ENCODE results near the gene SNAPC4. TPM values are rescaled to one million over a fixed set of nuclear protein-coding genes. Genes with fewer than 3 reads are reported as not detected.
A peak's percentile ranks its signal among the peaks of the same experiment; 100 is the strongest.

Gene SNAPC4
- total and polyA plus RNA-seq, 7 donors, result 1.4 to 10.8 (median 5.0) TPM

DNA sequence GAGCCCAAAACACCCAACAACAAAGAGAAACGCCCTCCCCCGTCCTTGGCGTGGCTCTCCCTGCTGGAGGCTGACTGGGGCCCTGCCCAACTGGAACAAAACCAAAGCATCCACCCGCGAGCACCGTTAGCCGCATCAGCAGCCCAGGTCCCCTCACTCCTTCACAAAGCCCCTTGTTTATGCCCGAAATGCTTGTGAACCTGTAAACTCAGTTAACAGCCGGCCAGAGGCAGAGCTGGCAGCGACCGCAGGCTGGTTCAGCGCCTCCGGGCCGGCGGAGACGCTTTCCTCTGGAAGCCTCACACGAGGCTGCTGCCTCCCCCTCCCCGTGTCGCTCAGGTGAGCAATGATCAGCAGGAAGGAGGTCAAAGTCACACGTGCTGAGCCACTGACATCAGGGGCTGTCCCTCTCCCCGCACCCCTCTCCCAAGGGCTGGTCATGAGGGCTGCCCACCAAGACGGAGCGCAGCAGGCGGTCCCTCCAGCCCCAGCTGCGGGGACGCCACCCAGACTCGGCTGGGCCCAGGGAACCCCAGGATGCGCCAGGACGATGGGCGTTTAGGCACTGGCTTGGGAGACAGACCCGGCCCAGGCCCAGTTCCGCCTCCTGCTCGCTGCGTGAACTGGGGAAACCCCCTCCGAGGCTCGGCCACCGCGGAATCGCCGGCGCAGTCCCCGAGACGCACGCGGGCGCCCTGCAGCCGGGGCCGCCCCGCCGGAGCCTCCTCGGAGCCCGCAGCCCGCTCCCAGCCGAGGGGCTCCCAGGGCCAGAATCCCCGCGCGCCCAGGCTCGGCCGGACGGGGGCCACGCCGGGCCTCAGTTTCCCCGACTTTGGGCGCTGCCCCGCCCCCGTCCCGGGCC is 563 bp downstream of the SNAPC4 start:
- no peaks in the 10 kb centered on the region for H3K27me3 ChIP-seq
- DNase-seq, result no peak
- TF ChIP-seq, protein P1, sequence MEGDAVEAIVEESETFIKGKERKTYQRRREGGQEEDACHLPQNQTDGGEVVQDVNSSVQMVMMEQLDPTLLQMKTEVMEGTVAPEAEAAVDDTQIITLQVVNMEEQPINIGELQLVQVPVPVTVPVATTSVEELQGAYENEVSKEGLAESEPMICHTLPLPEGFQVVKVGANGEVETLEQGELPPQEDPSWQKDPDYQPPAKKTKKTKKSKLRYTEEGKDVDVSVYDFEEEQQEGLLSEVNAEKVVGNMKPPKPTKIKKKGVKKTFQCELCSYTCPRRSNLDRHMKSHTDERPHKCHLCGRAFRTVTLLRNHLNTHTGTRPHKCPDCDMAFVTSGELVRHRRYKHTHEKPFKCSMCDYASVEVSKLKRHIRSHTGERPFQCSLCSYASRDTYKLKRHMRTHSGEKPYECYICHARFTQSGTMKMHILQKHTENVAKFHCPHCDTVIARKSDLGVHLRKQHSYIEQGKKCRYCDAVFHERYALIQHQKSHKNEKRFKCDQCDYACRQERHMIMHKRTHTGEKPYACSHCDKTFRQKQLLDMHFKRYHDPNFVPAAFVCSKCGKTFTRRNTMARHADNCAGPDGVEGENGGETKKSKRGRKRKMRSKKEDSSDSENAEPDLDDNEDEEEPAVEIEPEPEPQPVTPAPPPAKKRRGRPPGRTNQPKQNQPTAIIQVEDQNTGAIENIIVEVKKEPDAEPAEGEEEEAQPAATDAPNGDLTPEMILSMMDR (IDR thresholded peaks at IDR 0.05), result no peak
- TF ChIP-seq POLR2AphosphoS5 (IDR thresholded peaks at IDR 0.05), result no peak
- no peak for TF ChIP-seq EP300 (IDR thresholded peaks at IDR 0.05)
- TF ChIP-seq POLR2A (IDR thresholded peaks at IDR 0.05), result no peak
- peak overlapping the region; percentile 44 to 76 (median 65) for H3K27ac ChIP-seq
- WGBS, 2 donors, result 1% methylated on average over 67 of the region's 67 CpGs
- no peaks in the 10 kb centered on the region for H3K9me3 ChIP-seq
- intact Hi-C loops (cut with DNase I), result loop anchor here (1.0 kb wide), 2 partner anchors 36 to 60 kb away; partner anchors contain the start of gene DNLZ
- H3K4me3 ChIP-seq, result peak overlapping the region; percentile 70 to 99 (median 94)
- peaks cover 8 to 56% (median 18%) of the 10 kb centered on the region in 4 donors for H3K36me3 ChIP-seq
- peaks cover 0 to 29% (median 21%) of the 10 kb centered on the region in 4 donors for H3K4me1 ChIP-seq

DNA sequence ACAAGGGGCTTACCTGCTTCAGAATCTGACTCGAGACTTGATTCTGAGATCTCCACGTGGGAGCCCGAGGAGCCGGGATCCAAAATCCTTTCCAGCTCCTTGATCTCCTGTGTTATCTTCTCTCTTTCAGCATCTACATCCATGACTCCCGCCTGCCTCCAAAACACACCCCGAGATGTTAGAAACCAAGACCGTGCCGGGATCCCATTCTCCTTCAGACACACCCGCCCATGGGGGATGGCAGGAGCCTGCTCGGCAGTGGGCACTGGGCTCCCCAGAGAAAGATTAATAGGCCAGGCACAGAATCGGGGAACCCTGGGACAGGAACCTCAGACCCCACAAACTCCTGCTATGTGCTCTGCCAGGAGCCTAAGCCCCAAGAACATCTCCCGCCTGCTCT is 1.7 kb downstream of the SNAPC4 start:
- Histone ChIP-seq H3K27me3 (no peaks in the 10 kb centered on the region), H3K4me3 (no peak overlapping the region), H3K27ac (no peak overlapping the region), H3K4me1 (peaks cover 0 to 29% (median 21%) of the 10 kb centered on the region in 4 donors), H3K9me3 (no peaks in the 10 kb centered on the region), H3K36me3 (peaks cover 19 to 58% (median 27%) of the 10 kb centered on the region in 4 donors)
- intact Hi-C loops (cut with DNase I), result no loop called here
- no peak for TF ChIP-seq POLR2AphosphoS5 (IDR thresholded peaks at IDR 0.05)
- no peak for TF ChIP-seq POLR2A (IDR thresholded peaks at IDR 0.05)
- TF ChIP-seq EP300 (IDR thresholded peaks at IDR 0.05), result no peak
- WGBS, 2 donors, result 95 to 97% methylated on average over 12 of the region's 12 CpGs
- DNase-seq, result no peak

DNA sequence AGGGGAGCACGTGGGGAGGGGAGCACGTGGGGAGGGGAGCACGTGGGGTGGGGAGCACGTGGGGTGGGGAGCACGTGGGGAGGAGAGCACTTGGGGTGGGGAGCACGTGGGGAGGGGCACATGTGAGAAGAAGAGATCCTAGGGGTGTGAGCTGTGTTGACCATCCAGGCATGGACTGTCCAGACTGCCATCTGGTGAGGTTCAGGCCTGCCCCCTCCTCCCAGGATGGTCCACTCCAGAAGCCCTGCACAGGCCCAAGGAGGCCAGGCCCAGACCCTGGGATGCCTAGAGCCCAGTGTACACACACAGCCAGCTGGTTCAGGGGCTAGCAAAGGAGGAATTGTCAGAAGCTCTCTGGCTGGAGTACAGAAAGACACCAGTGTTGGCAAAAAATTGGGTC is 2.3 kb downstream of the SNAPC4 start:
- H3K27ac ChIP-seq, result no peak overlapping the region
- no peaks in the 10 kb centered on the region for H3K27me3 ChIP-seq
- peaks cover 0 to 29% (median 21%) of the 10 kb centered on the region in 4 donors for H3K4me1 ChIP-seq
- no peak overlapping the region for H3K4me3 ChIP-seq
- intact Hi-C loops (cut with DNase I), result no loop called here
- TF ChIP-seq EP300 (IDR thresholded peaks at IDR 0.05) (no peak), POLR2AphosphoS5 (IDR thresholded peaks at IDR 0.05) (no peak), POLR2A (IDR thresholded peaks at IDR 0.05) (no peak)
- TF ChIP-seq, protein P1 (IDR thresholded peaks at IDR 0.05), result no peak
- H3K9me3 ChIP-seq, result no peaks in the 10 kb centered on the region
- 73 to 87% methylated on average over 6 of the region's 6 CpGs for WGBS, 2 donors
- DNase-seq, result no peak
- peaks cover 19 to 63% (median 33%) of the 10 kb centered on the region in 4 donors for H3K36me3 ChIP-seq

DNA sequence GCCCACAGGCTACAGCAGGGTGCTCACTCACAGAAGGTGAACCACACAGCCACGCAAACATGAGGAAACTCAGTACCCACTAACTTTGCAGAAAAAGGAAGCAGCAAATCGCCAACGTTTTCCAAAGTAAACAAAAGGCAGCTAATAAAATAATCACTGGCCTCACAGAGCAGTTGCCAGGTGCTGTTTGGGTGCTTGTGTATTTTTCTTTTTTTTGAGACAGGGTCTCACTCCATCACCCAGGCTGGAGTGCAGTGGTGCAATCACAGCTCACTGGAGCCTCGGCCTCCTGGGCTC is 3.8 kb downstream of the SNAPC4 start:
- WGBS, 2 donors, result 21 to 61% methylated on average over 4 of the region's 4 CpGs
- no peak overlapping the region for H3K27ac ChIP-seq
- H3K27me3 ChIP-seq, result no peaks in the 10 kb centered on the region
- intact Hi-C loops (cut with DNase I), result no loop called here
- no peak overlapping the region for H3K4me3 ChIP-seq
- no peaks in the 10 kb centered on the region for H3K9me3 ChIP-seq
- no peak for TF ChIP-seq EP300 (IDR thresholded peaks at IDR 0.05)
- TF ChIP-seq, protein P1 (IDR thresholded peaks at IDR 0.05), result no peak
- H3K36me3 ChIP-seq, result peaks cover 19 to 71% (median 44%) of the 10 kb centered on the region in 4 donors
- H3K4me1 ChIP-seq, result peaks cover 0 to 28% (median 21%) of the 10 kb centered on the region in 4 donors
- no peak for DNase-seq

DNA sequence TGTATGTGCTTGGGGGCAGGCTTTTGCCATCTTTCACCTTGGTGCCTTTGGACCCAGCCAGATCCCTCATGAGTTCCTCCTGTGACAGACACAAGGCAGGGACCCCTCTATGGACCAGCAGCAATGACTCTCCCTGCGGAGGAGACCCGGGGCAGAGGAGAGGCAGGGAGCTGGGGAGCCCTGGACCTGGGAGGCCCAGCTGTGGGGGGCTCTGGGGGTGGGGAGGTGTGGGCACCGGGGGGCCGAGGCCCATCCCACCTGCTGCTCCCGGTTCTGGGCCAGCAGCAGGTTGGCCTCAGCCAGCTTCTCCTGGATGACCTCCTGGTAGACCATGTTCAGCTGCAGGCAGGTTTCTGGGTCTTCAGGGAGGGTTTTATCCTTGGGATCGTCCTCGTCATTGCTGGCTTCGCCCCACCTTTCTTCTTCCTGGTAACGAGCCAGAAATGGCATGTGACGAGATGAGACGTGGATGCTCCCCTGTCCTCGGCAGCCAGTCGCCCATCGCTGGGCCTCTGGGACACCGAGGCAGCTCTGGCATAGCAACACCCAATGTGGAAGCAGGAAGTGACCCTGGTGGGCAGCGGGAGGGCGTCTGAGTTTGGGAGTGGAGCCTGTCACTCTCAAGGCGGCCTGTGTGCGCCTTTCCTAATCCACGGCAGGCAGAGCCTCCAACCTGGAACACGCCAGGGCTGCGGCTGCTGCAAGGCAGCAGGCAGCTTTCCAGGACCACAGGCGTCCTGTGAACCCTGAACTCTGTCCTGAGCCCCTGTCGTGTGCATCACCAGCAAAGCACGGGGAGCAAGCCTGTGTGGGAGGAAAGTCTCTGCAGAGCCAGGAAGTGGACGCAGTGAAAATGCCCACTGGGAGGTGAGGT is 4.4 kb downstream of the SNAPC4 start:
- peaks cover 19 to 74% (median 44%) of the 10 kb centered on the region in 4 donors for H3K36me3 ChIP-seq
- intact Hi-C loops (cut with DNase I), result no loop called here
- 42 to 78% methylated on average over 26 of the region's 26 CpGs for WGBS, 2 donors
- H3K9me3 ChIP-seq, result no peaks in the 10 kb centered on the region
- H3K4me1 ChIP-seq, result peaks cover 0 to 22% (median 18%) of the 10 kb centered on the region in 4 donors
- DNase-seq, result no peak
- H3K27ac ChIP-seq, result no peak overlapping the region
- no peaks in the 10 kb centered on the region for H3K27me3 ChIP-seq
- H3K4me3 ChIP-seq, result no peak overlapping the region
- TF ChIP-seq EP300 (IDR thresholded peaks at IDR 0.05), result no peak
- TF ChIP-seq POLR2AphosphoS5 (IDR thresholded peaks at IDR 0.05), result no peak
- TF ChIP-seq, protein P1 (IDR thresholded peaks at IDR 0.05), result no peak
- no peak for TF ChIP-seq POLR2A (IDR thresholded peaks at IDR 0.05)

All from sigmoid colon (tissue), 7 donors.